T-helper 2 cell (primary cell): ENCODE data around the gene GRK5.
A peak's percentile ranks its signal among the peaks of the same experiment; 100 is the strongest.
"Not testable (repeated sequence)": the region's sequence is repeated elsewhere in the genome, so short reads cannot be mapped to it uniquely, and the experiment has no call there.

ENCODE experiments used
- DNase-seq, 5 experiments: peaks; one replicate each; pipeline versions ENCODE4 v3.0.0 to v3.0.0-alpha.2; 2012 to 2022

The GRK5 gene

GRCh38 chr10:119425102-119425880 lies 217.9 kb downstream of the GRK5 start:
- no peak for DNase-seq

- no peak for DNase-seq
These were observed 218.5 kb downstream of the GRK5 start for GRCh38 chr10:119425881-119426170.

- no peak for DNase-seq
These were observed 219.3 kb downstream of the GRK5 start for GRCh38 chr10:119426699-119427098.

DNA sequence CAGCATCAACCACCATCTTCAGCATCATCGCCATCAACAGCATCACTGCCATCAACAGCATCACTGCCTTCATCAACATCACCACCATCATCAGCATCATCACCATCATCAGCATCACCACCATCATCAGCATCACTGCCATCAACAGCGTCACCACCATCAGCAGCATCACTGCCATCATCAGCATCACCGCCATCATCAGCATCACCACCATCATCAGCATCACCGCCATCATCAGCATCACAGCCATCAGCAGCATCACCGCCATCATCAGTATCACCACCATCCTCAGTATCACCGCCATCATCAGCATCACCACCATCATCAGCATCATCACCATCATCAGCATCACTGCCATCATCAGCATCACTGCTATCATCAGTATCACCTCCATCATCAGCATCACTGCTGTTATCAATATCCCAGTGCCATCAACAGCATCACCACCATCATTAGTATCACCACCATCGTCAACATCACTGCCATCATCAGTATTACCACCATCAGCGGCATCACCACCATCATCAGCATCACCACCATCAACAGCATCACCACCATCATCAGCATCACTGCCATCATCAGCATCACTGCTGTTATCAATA lies 220.0 kb downstream of the GRK5 start:
- DNase-seq = no peak

DNA sequence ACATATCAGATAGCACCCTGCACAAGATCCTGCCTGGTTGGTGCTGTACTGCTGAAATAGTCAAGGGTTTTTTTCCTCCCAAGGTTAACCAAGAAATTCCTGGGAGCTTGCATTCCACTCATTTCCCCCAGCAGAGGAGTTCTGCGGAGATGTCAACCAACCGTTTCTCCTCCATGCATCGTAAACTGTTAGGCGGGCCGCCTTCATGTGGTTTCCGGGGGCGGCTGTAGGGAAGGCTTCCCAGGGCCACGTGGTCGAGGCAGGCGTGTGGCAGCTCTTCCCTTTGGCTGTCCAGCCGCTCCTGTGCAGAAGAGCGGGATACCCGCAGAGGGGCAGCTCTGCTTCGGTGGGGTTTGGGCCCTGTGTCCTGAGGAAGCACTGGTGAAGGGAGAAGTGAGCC lies 221.4 kb downstream of the GRK5 start:
- DNase-seq = no peak

DNA sequence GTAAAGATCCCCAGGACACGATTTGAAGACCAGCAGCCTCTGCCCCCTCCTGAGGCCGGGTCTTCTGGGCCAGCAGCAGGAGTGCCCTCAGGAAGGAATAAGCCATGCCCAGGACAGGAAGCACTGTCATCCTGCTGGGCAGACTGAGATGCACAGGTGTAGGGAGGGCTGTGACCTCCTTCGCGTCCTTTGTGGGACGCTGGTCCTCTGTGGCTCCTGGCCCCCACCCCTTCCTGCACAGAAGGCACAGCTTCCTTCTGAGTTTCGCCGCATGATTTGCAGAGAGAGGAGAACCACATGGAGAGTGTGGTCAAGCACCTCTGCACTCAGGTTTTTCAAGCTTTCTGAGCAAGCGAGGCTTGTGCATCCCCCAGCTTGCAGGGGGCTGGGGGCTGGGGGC lies 222.4 kb downstream of the GRK5 start:
- DNase-seq = no peak

GRCh38 chr10:119431034-119431772 lies 223.8 kb downstream of the GRK5 start:
- DNase-seq = no peak

DNA sequence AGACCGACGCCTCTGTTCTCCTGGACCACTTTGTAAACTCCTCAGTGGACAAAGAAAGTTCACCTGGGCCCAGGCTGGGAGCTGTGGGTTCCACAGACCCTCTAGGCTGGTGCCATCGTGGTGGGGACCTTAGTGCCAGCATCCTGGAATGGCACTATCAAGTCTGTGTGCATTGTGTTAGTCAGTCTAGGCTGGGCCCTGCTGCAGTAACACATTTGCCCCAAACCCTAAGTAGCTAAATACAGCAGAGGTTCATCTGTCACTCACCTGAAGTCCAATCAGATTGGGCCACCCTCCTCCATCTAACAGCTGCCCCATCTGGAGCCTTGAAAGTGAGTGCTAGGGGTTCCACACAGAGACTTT lies 224.4 kb downstream of the GRK5 start:
- DNase-seq = no peak

GRCh38 chr10:119434942-119435341 lies 227.6 kb downstream of the GRK5 start:
- DNase-seq = not testable (repeated sequence)

GRCh38 chr10:119438717-119439116 lies 231.3 kb downstream of the GRK5 start:
- DNase-seq = no peak

DNA sequence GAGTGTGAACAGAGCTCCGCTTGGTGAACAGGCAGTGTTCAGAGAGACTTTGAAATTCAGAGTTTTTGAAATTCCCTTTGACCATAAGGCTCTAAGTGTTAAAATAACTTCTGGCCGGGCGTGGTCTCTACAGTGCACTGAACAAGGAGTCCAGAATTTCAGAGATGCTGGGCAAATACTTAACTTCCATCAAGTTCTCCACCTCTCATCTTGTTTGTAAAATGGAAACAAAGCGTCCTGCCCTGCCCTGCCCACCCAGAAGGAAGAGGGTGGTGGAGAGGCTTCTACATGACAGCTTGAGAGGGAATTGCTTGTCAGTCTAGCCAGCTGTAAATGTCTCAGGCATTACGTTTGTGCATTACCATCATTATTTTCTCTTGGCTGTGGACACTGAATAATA lies 232.6 kb downstream of the GRK5 start:
- no peak for DNase-seq

DNA sequence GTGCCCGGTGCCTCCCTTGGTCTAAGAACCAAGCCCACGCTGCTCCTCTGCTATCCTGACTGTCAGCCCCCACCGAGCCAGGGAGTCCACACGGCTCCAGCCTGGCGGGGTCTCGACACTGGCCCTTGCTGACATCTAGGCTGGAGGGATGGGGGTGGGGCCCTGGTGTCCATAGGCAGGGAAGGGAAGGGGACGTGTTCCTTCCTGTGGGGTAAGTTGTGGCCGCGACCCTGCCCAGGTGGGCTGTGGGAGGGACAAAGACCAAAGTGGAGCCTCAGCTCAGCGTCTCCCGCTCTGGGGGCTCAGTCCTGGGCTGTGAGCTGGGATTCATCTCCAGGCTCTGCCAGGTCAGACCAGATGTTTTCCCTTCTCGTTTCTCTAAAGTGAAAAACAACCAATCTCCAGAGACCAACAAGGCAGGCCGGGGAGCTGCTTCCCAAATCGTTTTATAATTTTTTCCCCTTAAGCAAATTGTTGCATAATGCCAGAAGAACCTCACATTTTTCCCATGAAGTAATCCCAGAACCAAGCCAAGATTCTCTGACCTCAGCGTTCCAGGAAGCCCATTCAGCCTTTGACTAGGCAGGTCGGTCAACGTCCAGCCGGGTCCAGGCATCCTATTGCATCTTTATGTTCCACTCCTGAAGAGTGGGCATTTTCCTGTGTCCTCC lies 233.9 kb downstream of the GRK5 start:
- DNase-seq = no peak

- no peak for DNase-seq
These were observed 234.8 kb downstream of the GRK5 start for GRCh38 chr10:119441921-119442757.

GRCh38 chr10:119442758-119443060 lies 235.3 kb downstream of the GRK5 start:
- DNase-seq = no peak

GRCh38 chr10:119443441-119443840 lies 236.1 kb downstream of the GRK5 start:
- DNase-seq = no peak

DNA sequence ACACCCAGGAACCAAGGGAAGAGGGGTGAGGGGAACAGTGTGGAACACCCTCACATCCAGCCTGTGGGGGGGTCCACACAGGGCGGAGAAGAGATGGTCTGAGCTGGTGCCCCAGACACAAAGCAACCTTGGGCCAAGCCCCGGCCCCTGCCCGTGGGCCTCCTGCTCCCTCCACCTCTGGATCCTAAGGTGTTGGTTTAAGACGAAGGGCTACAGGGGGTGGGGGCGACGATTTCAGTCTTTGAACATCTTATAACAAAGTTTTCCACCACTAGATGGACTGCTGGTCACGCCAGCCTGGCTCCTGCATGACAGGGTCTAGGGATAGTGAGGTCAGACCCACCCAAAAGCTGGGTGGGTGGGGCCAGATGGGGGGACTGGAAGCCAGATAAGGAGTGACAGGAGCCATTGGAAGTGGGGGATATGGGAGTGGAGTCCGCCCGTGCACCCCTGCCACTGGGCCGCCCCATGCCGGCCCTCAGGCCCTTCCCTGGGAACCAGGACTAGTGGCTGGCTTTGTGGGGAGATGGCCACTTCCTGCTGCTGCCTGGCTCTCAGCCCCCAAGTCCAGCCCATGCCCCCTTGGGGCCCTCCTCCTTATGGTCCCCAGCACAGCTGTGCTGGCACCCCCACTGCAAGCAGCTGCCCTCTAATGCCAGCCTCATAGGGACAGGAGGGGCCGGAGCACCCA lies 236.7 kb downstream of the GRK5 start:
- no peak for DNase-seq

DNA sequence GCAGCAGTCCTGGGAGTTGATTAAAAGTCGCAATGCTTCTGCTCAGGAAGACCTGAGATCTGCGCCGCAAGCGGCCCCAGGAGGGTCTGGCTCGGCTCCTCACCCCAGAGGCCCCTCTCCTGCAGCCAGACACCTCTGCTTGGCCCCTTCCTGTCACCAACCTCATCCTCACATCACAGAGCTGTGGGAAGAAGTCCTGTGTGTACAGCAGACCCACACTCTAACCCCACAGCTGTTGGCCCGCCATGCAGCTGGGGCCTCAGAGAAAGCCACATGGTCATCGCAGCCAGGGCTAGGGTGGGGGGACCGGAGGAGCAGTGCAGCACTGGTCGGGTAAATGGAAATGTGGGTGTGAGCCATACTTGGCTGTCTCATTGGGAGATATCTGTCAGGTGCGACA lies 237.5 kb downstream of the GRK5 start:
- no peak for DNase-seq

DNA sequence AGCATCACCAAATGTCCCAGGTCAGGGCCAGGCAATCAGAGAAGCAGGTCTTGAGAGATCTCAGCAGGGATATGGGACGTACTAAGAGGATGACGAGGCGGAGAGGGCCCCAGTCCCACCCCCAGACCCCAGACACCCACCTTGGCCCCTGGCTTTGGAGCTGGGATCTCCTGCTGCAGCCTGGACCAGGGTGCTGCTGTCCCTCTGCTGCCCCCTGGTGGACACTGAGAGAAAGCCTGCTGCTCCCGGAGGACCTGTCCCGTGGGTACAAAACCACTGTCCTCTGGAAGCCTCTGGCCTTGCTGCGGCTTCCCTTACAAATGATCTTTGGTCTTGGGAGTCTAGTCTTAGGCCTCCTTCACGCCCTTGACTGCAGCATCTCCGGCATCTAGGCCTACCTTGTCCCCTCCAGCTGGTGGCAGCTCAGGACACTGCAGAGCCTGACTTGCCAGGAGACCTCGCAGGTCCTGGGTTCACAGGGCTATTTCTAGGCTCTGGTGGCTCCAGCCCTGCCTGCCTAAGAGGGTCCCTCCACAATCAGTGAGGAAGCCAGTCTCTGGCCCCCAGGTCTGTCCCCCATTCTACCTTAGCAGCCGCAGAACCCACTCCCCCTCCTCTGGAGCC lies 238.1 kb downstream of the GRK5 start:
- peak; percentile 59 to 77 (median 70) for DNase-seq

GRCh38 chr10:119445935-119446317 lies 238.6 kb downstream of the GRK5 start:
- DNase-seq = no peak

GRCh38 chr10:119446441-119447277 lies 239.3 kb downstream of the GRK5 start:
- DNase-seq = no peak

- DNase-seq = no peak
These were observed 240.1 kb downstream of the GRK5 start for GRCh38 chr10:119447421-119447820.
